Endothelial cell of umbilical vein (primary cell): ENCODE results near the gene AGMAT. TPM values are rescaled to one million over a fixed set of nuclear protein-coding genes. Genes with fewer than 3 reads are reported as not detected.

Source experiments
- BruUV-seq: library from RNA; stranded (reverse); fragments of 400-500 nt; replicated peaks from 2 replicates; lab custom pipeline; 2021; lab: Mats Ljungman, UMichigan
- CTCF ChIA-PET: fragments of 300-600, 350-600 bp; sonication (Branson Sonifier 250); formaldehyde crosslinking; loops from one replicate; lab custom pipeline; 2021; ENCODE audit warnings: antibody characterized with exemption, inconsistent platforms; lab: Charles Lee
- POLR2A ChIA-PET: fragments of 300-600, 350-600 bp; sonication (Branson Sonifier 250); formaldehyde crosslinking; loops from one replicate; lab custom pipeline; 2021; ENCODE audit warnings: antibody characterized with exemption, inconsistent platforms; lab: Charles Lee
- DNase-seq: peaks from one replicate; pipeline ENCODE4 v3.0.0-alpha.2; 2011; ENCODE audit warnings: low read depth, low spot score
- FAIRE-seq: peaks from 2 replicates; lab custom pipeline; 2011; peaks lifted over from hg19 to GRCh38; lab: Jason Lieb, UNC
- H2AFZ ChIP-seq: 2 replicates; pipeline ENCODE4 v1.6.0; 2012; ENCODE audit warnings: low read depth, low read length, control low read depth, inconsistent platforms
- H3K27ac ChIP-seq: 2 replicates; pipeline ENCODE4 v1.5.1; 2011; ENCODE audit warnings: low read depth, mild to moderate bottlenecking, control low read depth, low read length, moderate library complexity; ENCODE audit not compliant: insufficient read depth
- H3K27me3 ChIP-seq, 2 experiments: 2 replicates each; pipeline versions ENCODE4 v1.6.0 to v1.6.1; 2011; ENCODE audit warnings: low read length in 2 of 2, mixed read lengths in 1 of 2; ENCODE audit not compliant: control insufficient read depth in 2 of 2, insufficient read depth in 2 of 2
- H3K36me3 ChIP-seq, 2 experiments: 2 replicates in 1 of 2; 3 replicates in 1 of 2; pipeline ENCODE4 v1.5.1; 2011; ENCODE audit warnings: low read length in 2 of 2, mild to moderate bottlenecking in 1 of 2, moderate library complexity in 1 of 2; ENCODE audit not compliant: control insufficient read depth in 2 of 2, insufficient read depth in 2 of 2; ENCODE audit errors: extremely low read depth in 1 of 2
- H3K4me1 ChIP-seq: 3 replicates; pipeline ENCODE4 v1.5.1; 2011; ENCODE audit warnings: mild to moderate bottlenecking, low read length; ENCODE audit not compliant: control insufficient read depth, insufficient read depth; ENCODE audit errors: extremely low read depth
- H3K4me2 ChIP-seq: 2 replicates; pipeline ENCODE4 v1.6.1; 2011; ENCODE audit warnings: low read length, control low read depth, mixed read lengths; ENCODE audit not compliant: insufficient read depth
- H3K4me3 ChIP-seq, 3 experiments: fragments of 200-600 bp in 1 of 3; sonication (generic), shearing (Covaris generic) in 1 of 3; replicated peaks in 1 of 3; 2 replicates each; pipeline ENCODE4 v1.5.1; 2011 to 2016; ENCODE audit warnings: control low read depth in 3 of 3, low read length in 3 of 3, mild to moderate bottlenecking in 2 of 3, inconsistent platforms in 1 of 3, low read depth in 1 of 3, moderate library complexity in 1 of 3; ENCODE audit not compliant: insufficient read depth in 1 of 3
- H3K79me2 ChIP-seq: 2 replicates; pipeline ENCODE4 v1.6.0; 2012; ENCODE audit warnings: low read length, inconsistent platforms; ENCODE audit not compliant: control insufficient read depth, insufficient read depth
- H3K9ac ChIP-seq: replicated peaks from 2 replicates; pipeline ENCODE3; 2011; ENCODE audit warnings: low read length, control low read depth; ENCODE audit not compliant: insufficient read depth; ENCODE audit errors: extremely low read depth
- H3K9me1 ChIP-seq: replicated peaks from 3 replicates; pipeline ENCODE4 v1.6.0; 2011; ENCODE audit warnings: mild to moderate bottlenecking, low read length; ENCODE audit not compliant: control insufficient read depth, insufficient read depth; ENCODE audit errors: extremely low read depth
- H3K9me3 ChIP-seq: replicated peaks from 2 replicates; pipeline ENCODE4 v1.5.1; 2012; ENCODE audit warnings: low read length, inconsistent platforms; ENCODE audit not compliant: control insufficient read depth, insufficient read depth
- H4K20me1 ChIP-seq: replicated peaks from 2 replicates; pipeline ENCODE3; 2011; ENCODE audit warnings: mild to moderate bottlenecking, low read length; ENCODE audit not compliant: control insufficient read depth, insufficient read depth; ENCODE audit errors: extremely low read depth
- EZH2 ChIP-seq: IDR thresholded peaks from 2 replicates; pipeline ENCODE4 v1.6.1; 2012; ENCODE audit warnings: borderline replicate concordance, low read depth, mild to moderate bottlenecking, moderate library complexity, low read length, inconsistent platforms; ENCODE audit not compliant: severe bottlenecking
- FOS ChIP-seq: IDR thresholded peaks from 2 replicates; pipeline ENCODE4 v1.6.1; 2011; ENCODE audit warnings: mild to moderate bottlenecking, low read length, moderate library complexity, borderline replicate concordance; ENCODE audit not compliant: insufficient read depth
- GATA2 ChIP-seq: IDR thresholded peaks from 2 replicates; pipeline ENCODE4 v1.7.0; 2011; ENCODE audit warnings: low read depth, mild to moderate bottlenecking, moderate library complexity, mixed read lengths, low read length; ENCODE audit not compliant: insufficient read length, insufficient read depth
- JUN ChIP-seq: IDR thresholded peaks from 2 replicates; pipeline ENCODE4 v1.6.1; 2011; ENCODE audit warnings: borderline replicate concordance, low read depth; ENCODE audit not compliant: insufficient read length, insufficient read depth
- MYC ChIP-seq: IDR thresholded peaks from one replicate; pipeline ENCODE4 v1.6.1; 2011; ENCODE audit warnings: mild to moderate bottlenecking, low read depth, low read length
- POLR2A ChIP-seq: IDR thresholded peaks from 2 replicates; pipeline ENCODE4 v1.6.1; 2012; ENCODE audit warnings: low read depth, mild to moderate bottlenecking, control low read depth, low read length
- POLR2AphosphoS5 ChIP-seq: IDR thresholded peaks from 2 replicates; pipeline ENCODE4 v1.6.1; 2012; ENCODE audit warnings: low read depth, mild to moderate bottlenecking, control low read depth, low read length, moderate library complexity; ENCODE audit not compliant: insufficient read depth
- dilution Hi-C: fragments of 300-500 bp; cut with MboI; formaldehyde crosslinking; loops from one replicate; pipeline ENCODE4 v1.15.0; 2019; ENCODE audit warnings: low sequenced_read_pairs; ENCODE audit not compliant: extremely low pct_ligation_motif_present
- intact Hi-C: fragments of 100-400 bp; cut with micrococcal nuclease; formaldehyde crosslinking; loops from one replicate; pipeline ENCODE4 v1.10.0; 2022
- polyA plus RNA-seq, 4 experiments: library from polyadenylated mRNA; depleted of rRNA in 3 of 4; stranded (reverse) in 3 of 4; unstranded in 1 of 4; fragments of >200 nt; gene quantifications; 2 replicates each; pipeline versions ENCODE4 v1.2.1 to v1.2.3, GENCODE V29; 2011 to 2012; ENCODE audit warnings: missing spikeins in 1 of 4
- total RNA-seq: library from RNA; stranded (reverse); gene quantifications from 2 replicates; pipeline ENCODE4 v1.2.3, GENCODE V29; 2021
- TF ChIP-seq, protein P1 (sequence below), 2 donors: IDR thresholded peaks; 1 replicate in 1 of 2; 2 replicates in 1 of 2; pipeline ENCODE4 v1.5.1; 2011; ENCODE audit warnings: low read length in 2 of 2, mild to moderate bottlenecking in 2 of 2, moderate library complexity in 2 of 2, control low read depth in 1 of 2, inconsistent platforms in 1 of 2, low read depth in 1 of 2; ENCODE audit not compliant: insufficient read depth in 1 of 2; ENCODE audit errors: extremely low read depth in 1 of 2
- TF ChIP-seq, protein P2 (sequence below): IDR thresholded peaks from 2 replicates; pipeline ENCODE4 v1.6.1; 2011; ENCODE audit not compliant: insufficient read depth, insufficient read length

AGMAT gene
- total and polyA plus RNA-seq, 2 donors (not counting 3 experiments of a cell fraction or from before 2014, with no cell fraction given), result 0.39 to 1.9 TPM

DNA sequence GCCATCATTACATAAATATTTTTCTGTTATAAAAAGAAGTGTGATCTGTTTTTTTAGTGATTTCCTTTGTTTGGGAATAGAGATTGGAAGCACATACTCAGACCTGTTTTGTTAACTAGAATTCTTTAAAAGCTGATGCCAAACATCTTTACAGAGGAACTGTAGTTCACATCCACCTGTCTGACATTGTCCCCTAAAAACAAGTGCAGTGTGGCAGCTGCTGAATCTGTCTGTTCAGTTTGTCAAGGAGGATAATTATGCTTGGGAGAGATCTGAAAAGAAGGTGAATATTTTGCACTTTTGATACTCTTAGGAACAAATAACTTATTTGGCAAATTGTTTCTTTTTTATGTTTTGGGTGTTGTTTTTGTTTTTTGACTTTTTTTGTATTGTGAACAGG lies 13.6 kb downstream of the AGMAT start:
- Histone ChIP-seq H2AFZ (no peak overlapping the region), H3K27ac (no peak overlapping the region), H3K79me2 (no peaks in the 10 kb centered on the region), H3K4me2 (no peak overlapping the region), H3K27me3 (no peaks in the 10 kb centered on the region), H3K4me3 (no peak overlapping the region), H3K36me3 (peaks cover 4 to 17% of the 10 kb centered on the region in 2 experiments), H4K20me1 (no peaks in the 10 kb centered on the region), H3K4me1 (peaks cover 2% of the 10 kb centered on the region), H3K9me3 (no peaks in the 10 kb centered on the region), H3K9ac (no peak overlapping the region), H3K9me1 (no peaks in the 10 kb centered on the region)
- POLR2A ChIA-PET, result interaction anchor here (0.7 kb wide), 1 partner anchor 190 kb away, joined by 3 read pairs; no protein-coding TSS in a partner anchor
- BruUV-seq, result no TSS peak
- DNase-seq, result no peak
- intact Hi-C loops, result no loop called here
- TF ChIP-seq JUN, result no peak
- no peak for FAIRE-seq
- dilution Hi-C loops, result no loop called here
- CTCF ChIA-PET, result interaction anchor here (0.6 to 1.9 kb wide), 3 partner anchors 10 to 818 kb away, joined by 3 to 6 read pairs (median 3); no protein-coding TSS in a partner anchor

DNA sequence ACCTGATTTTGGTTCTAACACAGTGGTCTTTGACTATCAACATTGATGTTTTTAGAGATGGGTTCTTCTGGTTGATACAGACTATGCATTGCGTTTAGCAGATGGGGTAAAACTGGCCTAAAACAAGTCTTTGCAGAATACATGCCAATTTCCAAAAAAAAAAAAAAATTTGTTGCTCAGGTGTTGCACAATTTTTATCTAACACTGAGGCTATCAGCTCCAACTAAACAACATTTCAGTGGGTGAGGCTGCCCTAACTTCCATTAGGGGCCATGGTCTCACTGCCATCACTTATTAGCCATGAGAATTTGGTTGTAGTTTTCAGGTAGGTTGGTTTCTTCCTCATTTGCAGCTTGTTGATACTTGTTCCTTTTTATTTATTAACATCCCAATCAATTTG lies 14.0 kb downstream of the AGMAT start:
- Histone ChIP-seq H3K4me2 (no peak overlapping the region), H3K27ac (no peak overlapping the region), H3K79me2 (no peaks in the 10 kb centered on the region), H3K9me1 (no peaks in the 10 kb centered on the region), H3K9me3 (no peaks in the 10 kb centered on the region), H4K20me1 (no peaks in the 10 kb centered on the region), H3K4me3 (no peak overlapping the region), H3K9ac (no peak overlapping the region), H3K36me3 (peaks cover 9 to 21% of the 10 kb centered on the region in 2 experiments), H3K4me1 (peaks cover 2% of the 10 kb centered on the region), H2AFZ (no peak overlapping the region), H3K27me3 (no peaks in the 10 kb centered on the region)
- FAIRE-seq (no peak), DNase-seq (no peak)
- POLR2A ChIA-PET, result interaction anchor here (0.7 kb wide), 1 partner anchor 190 kb away, joined by 3 read pairs; no protein-coding TSS in a partner anchor
- intact Hi-C loops, result no loop called here
- dilution Hi-C loops, result no loop called here
- TF ChIP-seq JUN, result no peak
- no peak for TF ChIP-seq FOS
- no peak for TF ChIP-seq POLR2AphosphoS5
- TF ChIP-seq, protein P1, sequence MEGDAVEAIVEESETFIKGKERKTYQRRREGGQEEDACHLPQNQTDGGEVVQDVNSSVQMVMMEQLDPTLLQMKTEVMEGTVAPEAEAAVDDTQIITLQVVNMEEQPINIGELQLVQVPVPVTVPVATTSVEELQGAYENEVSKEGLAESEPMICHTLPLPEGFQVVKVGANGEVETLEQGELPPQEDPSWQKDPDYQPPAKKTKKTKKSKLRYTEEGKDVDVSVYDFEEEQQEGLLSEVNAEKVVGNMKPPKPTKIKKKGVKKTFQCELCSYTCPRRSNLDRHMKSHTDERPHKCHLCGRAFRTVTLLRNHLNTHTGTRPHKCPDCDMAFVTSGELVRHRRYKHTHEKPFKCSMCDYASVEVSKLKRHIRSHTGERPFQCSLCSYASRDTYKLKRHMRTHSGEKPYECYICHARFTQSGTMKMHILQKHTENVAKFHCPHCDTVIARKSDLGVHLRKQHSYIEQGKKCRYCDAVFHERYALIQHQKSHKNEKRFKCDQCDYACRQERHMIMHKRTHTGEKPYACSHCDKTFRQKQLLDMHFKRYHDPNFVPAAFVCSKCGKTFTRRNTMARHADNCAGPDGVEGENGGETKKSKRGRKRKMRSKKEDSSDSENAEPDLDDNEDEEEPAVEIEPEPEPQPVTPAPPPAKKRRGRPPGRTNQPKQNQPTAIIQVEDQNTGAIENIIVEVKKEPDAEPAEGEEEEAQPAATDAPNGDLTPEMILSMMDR (IDR thresholded peaks at IDR 0.05; ENCODE audit: extremely low read depth in 1 of 2, insufficient read depth in 1 of 2, low read depth in 1 of 2, low read length in 2 of 2), result no peak
- no peak for TF ChIP-seq POLR2A
- TF ChIP-seq GATA2, result no peak
- TF ChIP-seq, protein P2, sequence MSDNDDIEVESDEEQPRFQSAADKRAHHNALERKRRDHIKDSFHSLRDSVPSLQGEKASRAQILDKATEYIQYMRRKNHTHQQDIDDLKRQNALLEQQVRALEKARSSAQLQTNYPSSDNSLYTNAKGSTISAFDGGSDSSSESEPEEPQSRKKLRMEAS, result no peak
- TF ChIP-seq MYC, result no peak
- no peak for TF ChIP-seq EZH2
- no TSS peak for BruUV-seq
- CTCF ChIA-PET, result interaction anchor here (1.0 to 1.9 kb wide), 2 partner anchors 11 to 171 kb away, joined by 3 to 6 read pairs; no protein-coding TSS in a partner anchor
